Suprapubic skin (tissue), 3 donors: Measurements from ENCODE around the gene C18orf32.

Experiments
- CTCF ChIP-seq, 2 donors: fragments of 200-600 bp in 1 of 2; fragments of 450-650 bp in 1 of 2; sonication (generic) in 1 of 2; IDR thresholded peaks; one replicate each; pipeline ENCODE4 v1.5.1; 2016 to 2019; ENCODE audit warnings: antibody characterized with exemption in 2 of 2, mild to moderate bottlenecking in 1 of 2, moderate library complexity in 1 of 2
- POLR2AphosphoS5 ChIP-seq, 3 donors: sonication (generic); formaldehyde crosslinking; IDR thresholded peaks; one replicate each; pipeline ENCODE4 v1.6.1; 2017; ENCODE audit warnings: antibody characterized with exemption in 3 of 3

- TF ChIP-seq CTCF (IDR thresholded peaks at IDR 0.05) (no peak), POLR2AphosphoS5 (IDR thresholded peaks at IDR 0.05) (no peak)
Measured at GRCh38 chr18:49481907-49482306, 5.1 kb downstream of the C18orf32 start.
